Measurements from ENCODE around the gene HOXC4. TPM values are rescaled to one million over a fixed set of nuclear protein-coding genes. Genes with fewer than 3 reads are reported as not detected.

The HOXC4 gene
- polyA plus RNA-seq, 2 of the 4 experiments (the other 2 are of a cell fraction), result 1.3 to 4.0 TPM

GRCh38 chr12:54034785-54035310, 18.8 kb upstream of the HOXC4 start:
- 94% methylated on average over 17 of the region's 22 CpGs for WGBS (ENCODE audit: missing lambda C conversion rate)
- Histone ChIP-seq H3K27ac (no peak overlapping the region), H3K9me3 (no peaks in the 10 kb centered on the region), H3K4me3 (no peak overlapping the region), H3K4me2 (no peak overlapping the region), H3K4me1 (peaks cover 7% of the 10 kb centered on the region; the same call in 1 of the 3 replicates)
- FAIRE-seq (no peak), ATAC-seq (no peak), DNase-seq (ENCODE audit: low read depth in 1 of 2, low spot score in 1 of 2) (no peak)
- POLR2A ChIA-PET, result interaction anchor here (1.0 kb wide), 1 partner anchor 19 kb away, joined by 3 read pairs; the partner anchor contains the start of gene HOXC4
- TF ChIP-seq RARB (CRISPR knock-in tag; IDR thresholded peaks at IDR 0.05), result no peak
- CTCF ChIA-PET, result interaction anchor here (0.6 to 27.9 kb wide), 6 partner anchors 16 to 180 kb away, joined by 3 to 476 read pairs (median 5); partner anchors contain the start of gene SMUG1

GRCh38 chr12:54035568-54036264, 17.9 kb upstream of the HOXC4 start:
- no peak for ATAC-seq
- no peak for TF ChIP-seq HMGXB4 (CRISPR knock-in tag; IDR thresholded peaks at IDR 0.05; ENCODE audit: borderline replicate concordance)
- no peak for TF ChIP-seq POLR2A (IDR thresholded peaks at IDR 0.05; ENCODE audit: low read length)
- TF ChIP-seq FOSB (CRISPR knock-in tag; IDR thresholded peaks at IDR 0.05), result no peak
- no peak for TF ChIP-seq SREBF2 (IDR thresholded peaks at IDR 0.05)
- no peak for TF ChIP-seq HOXB13 (CRISPR knock-in tag; IDR thresholded peaks at IDR 0.05; ENCODE audit: low read depth)
- no peak for TF ChIP-seq CBX2 (IDR thresholded peaks at IDR 0.05; ENCODE audit: borderline replicate concordance, low read depth)
- TF ChIP-seq HOXB5 (CRISPR knock-in tag; IDR thresholded peaks at IDR 0.05), result no peak
- no peak for TF ChIP-seq ZFP36 (IDR thresholded peaks at IDR 0.05; ENCODE audit: borderline replicate concordance, partially characterized antibody)
- TF ChIP-seq FOXS1 (CRISPR knock-in tag; IDR thresholded peaks at IDR 0.05), result no peak
- TF ChIP-seq ZC3H11A (IDR thresholded peaks at IDR 0.05), result no peak
- TF ChIP-seq TP53 (CRISPR knock-in tag; IDR thresholded peaks at IDR 0.05), result no peak
- TF ChIP-seq E2F6 (IDR thresholded peaks at IDR 0.05; ENCODE audit: borderline replicate concordance, low read depth), result no peak
- no peak for TF ChIP-seq NPAS2 (CRISPR knock-in tag; IDR thresholded peaks at IDR 0.05; ENCODE audit: borderline replicate concordance)
- no peak for TF ChIP-seq TFCP2L1 (CRISPR knock-in tag; IDR thresholded peaks at IDR 0.05)
- TF ChIP-seq NR3C1 (IDR thresholded peaks at IDR 0.05), result no peak
- no peak for TF ChIP-seq EHF (CRISPR knock-in tag; IDR thresholded peaks at IDR 0.05)
- TF ChIP-seq RARB (CRISPR knock-in tag; IDR thresholded peaks at IDR 0.05), result no peak
- no peak for TF ChIP-seq RFX5 (IDR thresholded peaks at IDR 0.05)
- no peak for TF ChIP-seq EP300 (IDR thresholded peaks at IDR 0.05)
- DNase-seq (ENCODE audit: low read depth in 1 of 2, low spot score in 1 of 2), result no peak
- ChIA-PET CTCF (interaction anchor here (0.6 to 27.9 kb wide), 10 partner anchors 9 to 208 kb away, joined by 3 to 476 read pairs (median 4); partner anchors contain the start of gene SMUG1), POLR2A (interaction anchor here (1.0 to 1.6 kb wide), 2 partner anchors 18 kb away, joined by 3 to 5 read pairs; partner anchors contain the start of gene HOXC4)
- FAIRE-seq, result no peak
- no peak overlapping the region for H3K4me3 ChIP-seq
- H3K27ac ChIP-seq, result no peak overlapping the region
- no peaks in the 10 kb centered on the region for H3K9me3 ChIP-seq
- H3K4me2 ChIP-seq, result no peak overlapping the region
- H3K4me1 ChIP-seq, result peaks cover 7% of the 10 kb centered on the region; the same call in 1 of the 3 replicates
- WGBS (ENCODE audit: missing lambda C conversion rate), result 82% methylated on average over 4 of the region's 6 CpGs

- ChIA-PET POLR2A (interaction anchor here (0.5 to 1.6 kb wide), 3 partner anchors 19 to 639 kb away, joined by 3 to 7 read pairs (median 5); no protein-coding TSS in a partner anchor), CTCF (interaction anchor here (0.6 to 27.9 kb wide), 11 partner anchors 8 to 178 kb away, joined by 3 to 476 read pairs (median 3); partner anchors contain the start of gene SMUG1)
- TF ChIP-seq FOXS1 (CRISPR knock-in tag; IDR thresholded peaks at IDR 0.05) (no peak), FOSL2 (IDR thresholded peaks at IDR 0.05) (no peak), FOSL2 (CRISPR knock-in tag; IDR thresholded peaks at IDR 0.05) (0 out of 2 replicates have a peak, but pooled peaks have one; percentile 13)
- Histone ChIP-seq H3K4me2 (no peak overlapping the region), H3K27ac (no peak overlapping the region), H3K9me3 (no peaks in the 10 kb centered on the region), H3K4me3 (no peak overlapping the region), H3K4me1 (peaks cover 7% of the 10 kb centered on the region; the same call in 1 of the 3 replicates)
- DNase-seq (ENCODE audit: low read depth in 1 of 2, low spot score in 1 of 2) (peak; percentile 56 to 57), ATAC-seq (peak; percentile 69 to 73), FAIRE-seq (no peak)
- 76% methylated on average over 14 of the region's 14 CpGs for WGBS (ENCODE audit: missing lambda C conversion rate)
Measured at GRCh38 chr12:54036620-54037359, 16.8 kb upstream of the HOXC4 start.

All from A549 (cell line).